ENCODE results near the gene MBD3.

- TF ChIP-seq EP300 (IDR thresholded peaks at IDR 0.05) (no peak), CTCF (IDR thresholded peaks at IDR 0.05) (no peak), POLR2A (IDR thresholded peaks at IDR 0.05) (no peak)
These were observed 39.0 kb upstream of the MBD3 start for GRCh38 chr19:1631557-1632100.
